ENCODE data around the gene ENTPD1. TPM values are rescaled to one million over a fixed set of nuclear protein-coding genes. Genes with fewer than 3 reads are reported as not detected.
"Not testable (repeated sequence)": the region's sequence is repeated elsewhere in the genome, so short reads cannot be mapped to it uniquely, and the experiment has no call there.

The ENTPD1 gene
- polyA plus RNA-seq, 2 of the 4 experiments (the other 2 are of a cell fraction), result 0.08 to 0.14 TPM

- H3K4me1 ChIP-seq; H3K27ac ChIP-seq; H3K4me3 ChIP-seq; FAIRE-seq; POLR2A ChIA-PET; H3K9me3 ChIP-seq; DNase-seq (ENCODE audit: low read depth in 1 of 2, low spot score in 1 of 2); ATAC-seq; H3K4me2 ChIP-seq; CTCF ChIA-PET: not testable (repeated sequence)
- TF ChIP-seq MAFK (IDR thresholded peaks at IDR 0.05; ENCODE audit: partially characterized antibody), result peak; percentile 59
Measured at GRCh38 chr10:95916039-95916438, 160.1 kb downstream of the ENTPD1 start.

Other genes with a start within 250 kb of the ENTPD1 start
- 0.80 and 1.2 TPM in 2 replicates for gene SORBS1, start 194.8 kb upstream of the ENTPD1 start, polyA plus RNA-seq (2011; rRNA removed)
- gene SORBS1, start 194.8 kb upstream of the ENTPD1 start, polyA plus RNA-seq (2017; fragmentation: RNase III; extraction: RNeasy Plus Mini Kit Qiagen cat#74134 plus additional on column Dnase treatment), result 0.37 to 0.73 TPM (median 0.39 TPM) in 3 replicates
- 69.9 and 80.1 TPM in 2 replicates for gene ALDH18A1, start 99.5 kb upstream of the ENTPD1 start, polyA plus RNA-seq (2011; rRNA removed)
- gene ALDH18A1, start 99.5 kb upstream of the ENTPD1 start, polyA plus RNA-seq (2017; fragmentation: RNase III; extraction: RNeasy Plus Mini Kit Qiagen cat#74134 plus additional on column Dnase treatment), result 41.8 to 44.3 TPM (median 43.1 TPM) in 3 replicates
- 55.5 and 63.0 TPM in 2 replicates for gene TCTN3, start 62.2 kb upstream of the ENTPD1 start, polyA plus RNA-seq (2011; rRNA removed)
- 36.5 to 38.1 TPM (median 37.3 TPM) in 3 replicates for gene TCTN3, start 62.2 kb upstream of the ENTPD1 start, polyA plus RNA-seq (2017; fragmentation: RNase III; extraction: RNeasy Plus Mini Kit Qiagen cat#74134 plus additional on column Dnase treatment)
- gene CC2D2B, start 151.8 kb downstream of the ENTPD1 start, polyA plus RNA-seq (2011; rRNA removed), result 0.13 TPM in 1 of 2 replicates, not detected in the other
- gene CC2D2B, start 151.8 kb downstream of the ENTPD1 start, polyA plus RNA-seq (2017; fragmentation: RNase III; extraction: RNeasy Plus Mini Kit Qiagen cat#74134 plus additional on column Dnase treatment), result 0.13 to 0.18 TPM (median 0.15 TPM) in 3 replicates